Gastroesophageal sphincter (tissue), 3 donors: ENCODE results near the gene CDH23.

ENCODE experiments used
- CTCF ChIP-seq, 4 experiments: fragments of 200-600 bp in 2 of 4; fragments of 450-650 bp in 2 of 4; sonication (generic) in 1 of 4; IDR thresholded peaks; one replicate each; pipeline ENCODE4 v1.5.1; 2017 to 2019; ENCODE audit warnings: antibody characterized with exemption in 4 of 4, mild to moderate bottlenecking in 2 of 4, moderate library complexity in 2 of 4
- POLR2A ChIP-seq, 2 donors: fragments of 450-650 bp; IDR thresholded peaks; one replicate each; pipeline ENCODE4 v1.6.1; 2017; ENCODE audit warnings: antibody characterized with exemption in 2 of 2, mild to moderate bottlenecking in 2 of 2, moderate library complexity in 1 of 2

GRCh38 chr10:71598621-71599055, 201.9 kb downstream of the CDH23 start:
- TF ChIP-seq POLR2A (IDR thresholded peaks at IDR 0.05) (no peak), CTCF (IDR thresholded peaks at IDR 0.05) (no peak)
